ENCODE measurements around the gene FN3KRP. TPM values are rescaled to one million over a fixed set of nuclear protein-coding genes. Genes with fewer than 3 reads are reported as not detected.

Gene FN3KRP
- total and polyA plus RNA-seq, 11 donors = 6.8 to 23.1 (median 15.8) TPM

DNA sequence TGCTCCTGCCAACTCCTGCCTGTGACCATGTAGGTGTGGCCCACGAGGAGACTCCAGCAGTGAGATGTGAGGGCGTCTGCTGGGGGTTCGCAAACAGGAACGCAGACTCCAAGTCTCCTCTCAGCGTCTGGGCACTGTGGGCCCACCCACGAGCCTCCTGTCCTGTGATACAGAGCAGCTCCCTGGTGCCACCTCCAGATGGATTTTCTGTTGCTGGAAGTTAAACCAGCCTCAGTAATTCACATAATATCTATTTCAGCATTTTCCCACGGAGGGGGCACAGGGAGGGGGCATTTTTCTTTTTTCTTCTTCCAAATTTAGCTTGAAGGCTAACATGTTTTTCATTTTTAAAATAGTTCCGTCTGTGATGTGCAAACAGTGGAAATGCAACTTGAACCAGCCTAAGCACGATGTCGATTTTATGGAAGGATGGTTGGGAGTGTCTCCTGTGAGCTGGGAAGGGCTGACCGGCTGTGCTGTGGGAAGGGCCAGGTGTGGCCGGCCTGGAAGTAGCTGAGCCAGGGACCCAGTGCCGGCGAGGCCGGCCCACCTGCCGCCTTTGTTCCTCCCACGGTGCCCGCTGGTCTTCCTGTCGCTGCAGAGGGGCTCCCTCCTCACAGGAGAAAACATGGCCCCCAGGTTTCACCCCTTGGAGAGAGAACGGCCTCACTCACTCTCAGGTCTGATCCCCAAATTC lies 14.1 kb upstream of the FN3KRP start:
- ATAC-seq (no peak), DNase-seq (peak in 1 of 5 donors; percentile 13)
- Histone ChIP-seq H3K27me3 (peaks cover 0 to 2% (median 0%) of the 10 kb centered on the region in 9 donors), H3K4me1 (peaks cover 0 to 15% (median 9%) of the 10 kb centered on the region in 12 donors), H3K9me3 (no peaks in the 10 kb centered on the region), H3K4me3 (no peak overlapping the region), H3K36me3 (no peaks in the 10 kb centered on the region), H3K27ac (no peak overlapping the region)
- TF ChIP-seq, protein P1, sequence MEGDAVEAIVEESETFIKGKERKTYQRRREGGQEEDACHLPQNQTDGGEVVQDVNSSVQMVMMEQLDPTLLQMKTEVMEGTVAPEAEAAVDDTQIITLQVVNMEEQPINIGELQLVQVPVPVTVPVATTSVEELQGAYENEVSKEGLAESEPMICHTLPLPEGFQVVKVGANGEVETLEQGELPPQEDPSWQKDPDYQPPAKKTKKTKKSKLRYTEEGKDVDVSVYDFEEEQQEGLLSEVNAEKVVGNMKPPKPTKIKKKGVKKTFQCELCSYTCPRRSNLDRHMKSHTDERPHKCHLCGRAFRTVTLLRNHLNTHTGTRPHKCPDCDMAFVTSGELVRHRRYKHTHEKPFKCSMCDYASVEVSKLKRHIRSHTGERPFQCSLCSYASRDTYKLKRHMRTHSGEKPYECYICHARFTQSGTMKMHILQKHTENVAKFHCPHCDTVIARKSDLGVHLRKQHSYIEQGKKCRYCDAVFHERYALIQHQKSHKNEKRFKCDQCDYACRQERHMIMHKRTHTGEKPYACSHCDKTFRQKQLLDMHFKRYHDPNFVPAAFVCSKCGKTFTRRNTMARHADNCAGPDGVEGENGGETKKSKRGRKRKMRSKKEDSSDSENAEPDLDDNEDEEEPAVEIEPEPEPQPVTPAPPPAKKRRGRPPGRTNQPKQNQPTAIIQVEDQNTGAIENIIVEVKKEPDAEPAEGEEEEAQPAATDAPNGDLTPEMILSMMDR (IDR thresholded peaks at IDR 0.05) = no peak
- no peak for TF ChIP-seq POLR2A (IDR thresholded peaks at IDR 0.05)
- WGBS, 4 donors = 67 to 75% (median 69%) methylated on average over 20 of the region's 20 CpGs
- intact Hi-C loops (cut with DNase I) = no loop called here

DNA sequence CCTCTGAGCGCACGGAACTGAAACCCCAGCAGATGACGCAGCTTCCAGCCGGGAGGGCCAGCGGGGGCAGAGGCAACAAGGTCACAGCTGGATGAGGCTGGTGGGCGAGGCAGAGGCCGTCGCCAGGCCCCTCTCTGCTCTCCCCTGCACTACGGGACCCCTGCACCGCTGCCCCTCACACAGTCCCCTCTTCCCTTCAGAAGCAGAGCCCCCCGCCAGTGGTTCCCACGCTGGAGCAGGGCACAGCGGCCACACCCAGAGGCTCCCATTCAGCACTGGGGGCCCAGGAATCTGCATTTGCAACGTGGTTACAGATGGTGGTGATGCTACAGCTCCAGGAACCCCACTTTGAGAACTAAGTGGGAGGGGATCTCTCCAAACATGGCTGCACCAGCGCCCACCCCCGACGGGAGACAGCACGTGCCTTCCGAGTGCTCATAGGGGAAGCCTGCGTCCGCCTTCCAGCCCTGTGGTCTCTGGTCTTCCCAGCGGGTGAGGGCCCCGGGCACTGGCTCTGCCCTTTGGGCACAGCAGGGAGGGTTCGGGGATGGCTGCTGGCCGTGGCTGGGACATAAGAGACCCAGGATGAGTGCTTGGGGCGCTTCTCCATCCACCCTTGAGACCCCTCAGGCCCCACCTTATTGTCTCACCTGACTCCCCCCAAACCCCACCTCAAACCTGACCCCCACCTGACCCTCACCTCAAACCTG lies 13.3 kb upstream of the FN3KRP start:
- Histone ChIP-seq H3K27ac (no peak overlapping the region), H3K27me3 (no peaks in the 10 kb centered on the region), H3K36me3 (no peaks in the 10 kb centered on the region), H3K9me3 (no peaks in the 10 kb centered on the region), H3K4me1 (peaks cover 0 to 9% (median 5%) of the 10 kb centered on the region in 12 donors), H3K4me3 (no peak overlapping the region)
- intact Hi-C loops (cut with DNase I) = no loop called here
- no peak for TF ChIP-seq POLR2A (IDR thresholded peaks at IDR 0.05)
- TF ChIP-seq, protein P1 (IDR thresholded peaks at IDR 0.05) = no peak
- DNase-seq = peak in 1 of 5 donors; percentile 19
- ATAC-seq = no peak
- WGBS, 4 donors = 76 to 85% (median 82%) methylated on average over 24 to 26 of the region's 26 CpGs

DNA sequence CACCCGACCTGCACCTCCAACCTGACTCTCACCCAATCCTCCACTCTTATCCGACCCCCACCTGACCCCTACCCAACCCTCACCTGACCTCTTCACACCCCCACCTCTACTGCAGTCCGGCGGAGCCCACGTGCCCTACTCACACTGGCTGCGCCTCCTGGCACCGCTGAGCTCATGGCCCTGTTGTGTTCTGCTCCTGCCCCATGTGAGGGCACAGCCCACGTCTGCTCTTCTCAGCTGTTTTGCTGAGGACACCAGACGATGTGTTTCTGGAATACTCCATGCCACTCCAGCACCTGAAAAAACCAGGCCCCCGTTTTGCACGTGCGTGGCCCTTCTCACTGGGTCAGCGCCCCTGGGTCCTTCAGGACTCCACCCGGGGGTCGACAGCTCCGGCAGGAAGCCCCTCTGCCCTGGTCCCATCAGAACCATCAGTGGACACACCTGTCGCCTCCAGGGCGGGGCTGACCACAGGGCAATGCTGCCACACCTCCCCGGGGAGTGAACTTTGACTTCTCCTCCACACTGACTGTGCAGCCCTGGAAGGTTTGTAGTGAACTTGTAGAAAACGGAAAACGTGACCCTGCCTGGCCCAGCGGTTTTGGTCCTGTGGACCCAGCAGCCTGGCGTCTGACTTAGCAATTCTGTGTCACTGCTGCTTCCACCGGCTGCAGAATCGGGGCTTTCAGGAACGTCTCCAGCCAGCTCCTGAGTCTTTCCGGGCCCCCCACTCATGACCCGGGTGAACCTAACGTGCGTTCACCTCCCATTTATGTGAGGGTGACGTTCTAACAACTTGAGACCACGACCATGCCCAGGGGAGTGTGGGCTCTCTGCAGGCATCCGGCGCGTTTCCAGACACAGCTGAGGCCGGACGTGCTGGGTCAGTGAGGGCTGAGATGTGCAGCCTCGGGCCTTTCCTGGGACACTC lies 12.3 kb upstream of the FN3KRP start:
- Histone ChIP-seq H3K36me3 (no peaks in the 10 kb centered on the region), H3K9me3 (no peaks in the 10 kb centered on the region), H3K27ac (no peak overlapping the region), H3K27me3 (no peaks in the 10 kb centered on the region), H3K4me1 (peaks cover 0 to 5% (median 3%) of the 10 kb centered on the region in 12 donors), H3K4me3 (no peak overlapping the region)
- DNase-seq (no peak), ATAC-seq (no peak)
- WGBS, 4 donors = 71 to 75% (median 75%) methylated on average over 37 to 38 of the region's 38 CpGs
- no peak for TF ChIP-seq POLR2A (IDR thresholded peaks at IDR 0.05)
- TF ChIP-seq, protein P1 (IDR thresholded peaks at IDR 0.05) = no peak
- intact Hi-C loops (cut with DNase I) = no loop called here

All from heart left ventricle (tissue), 16 donors.